MG63 (cell line): Measurements from ENCODE around the gene CES4A. TPM values are rescaled to one million over a fixed set of nuclear protein-coding genes. Genes with fewer than 3 reads are reported as not detected.
A peak's percentile ranks its signal among the peaks of the same experiment; 100 is the strongest.

Experiments used
- DNase-seq: peaks from one replicate; pipeline ENCODE4 v3.0.0-alpha.2; 2020
- H3K27me3 ChIP-seq: fragments of 250-450 bp; sonication (Bioruptor Pico); 2 replicates; pipeline ENCODE4 v1.5.1; 2020; ENCODE audit warnings: mild to moderate bottlenecking, moderate library complexity
- H3K36me3 ChIP-seq: fragments of 250-450 bp; sonication (Bioruptor Pico); 2 replicates; pipeline ENCODE4 v1.5.1; 2020; ENCODE audit warnings: mild to moderate bottlenecking, moderate library complexity
- H3K4me3 ChIP-seq: fragments of 250-450 bp; sonication (Bioruptor Pico); 2 replicates; pipeline ENCODE4 v1.5.1; 2020; ENCODE audit warnings: mild to moderate bottlenecking, moderate library complexity
- H3K9me3 ChIP-seq: fragments of 250-450 bp; sonication (Bioruptor Pico); 2 replicates; pipeline ENCODE4 v1.5.1; 2020; ENCODE audit warnings: mild to moderate bottlenecking, moderate library complexity
- total RNA-seq: library from RNA; depleted of rRNA; stranded (reverse); fragments of >200 nt; shearing (Covaris generic); gene quantifications from 2 replicates; pipeline ENCODE4 v1.2.3, GENCODE V29; 2014; ENCODE audit warnings: low replicate concordance

The CES4A gene
- total RNA-seq, 1 experiment from 2014 or later = 0.82 TPM

DNA sequence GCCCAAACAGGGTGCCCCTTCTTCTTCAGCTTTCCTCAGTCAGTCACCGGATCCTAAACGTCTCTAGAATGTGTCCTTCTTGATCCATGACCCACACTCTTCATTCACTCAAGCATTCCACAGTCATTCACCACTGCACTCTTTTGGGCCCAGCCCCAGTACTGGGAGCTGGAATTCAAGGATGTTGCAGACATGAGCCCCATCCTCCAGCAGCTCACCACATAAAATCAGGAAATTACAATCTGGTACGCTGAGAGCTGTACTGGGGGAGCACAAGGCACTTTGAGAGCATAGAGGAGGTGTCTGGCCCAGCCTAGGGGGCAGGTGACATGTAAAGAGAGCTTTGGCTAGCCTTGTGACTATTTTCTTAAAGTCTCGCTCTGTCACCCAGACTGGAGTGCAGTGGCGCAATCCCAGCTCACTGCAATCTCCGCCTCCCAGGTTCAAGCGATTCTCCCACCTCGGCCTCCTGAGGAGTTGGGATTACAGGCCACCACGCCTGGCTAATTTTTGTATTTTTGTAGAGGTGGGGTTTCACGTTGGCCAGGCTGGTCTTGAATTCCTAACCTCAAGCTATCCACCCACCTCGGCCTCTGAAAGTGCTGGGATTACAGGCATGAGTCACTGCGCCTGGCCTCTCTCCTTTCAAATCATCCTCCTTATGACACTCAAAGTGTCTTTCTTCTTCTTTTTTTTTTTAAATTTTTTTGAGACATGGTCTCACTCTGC, 18.7 kb downstream of the CES4A start:
- H3K27me3 ChIP-seq = no peaks in the 10 kb centered on the region
- no peak overlapping the region for H3K4me3 ChIP-seq
- H3K9me3 ChIP-seq = no peaks in the 10 kb centered on the region
- no peaks in the 10 kb centered on the region for H3K36me3 ChIP-seq
- no peak for DNase-seq

DNA sequence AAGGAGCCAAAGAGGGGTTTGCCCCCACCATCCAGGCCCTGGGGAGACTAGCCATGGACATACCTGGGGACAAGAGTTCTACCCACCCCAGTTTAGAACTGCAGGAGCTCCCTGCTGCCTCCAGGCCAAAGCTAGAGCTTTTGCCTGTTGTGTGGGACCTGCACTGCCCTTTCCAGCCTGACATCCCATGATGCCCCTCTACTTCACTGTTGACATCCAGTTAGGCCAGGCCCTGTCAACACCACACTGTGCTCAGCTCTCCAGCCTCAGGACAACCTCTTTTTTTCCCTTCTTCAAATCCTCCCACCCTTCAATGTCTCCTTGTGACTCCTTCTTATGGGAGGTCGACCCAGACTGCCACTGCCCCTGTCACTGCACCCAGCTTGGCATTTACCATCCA, 20.8 kb downstream of the CES4A start:
- Histone ChIP-seq H3K36me3 (no peaks in the 10 kb centered on the region), H3K27me3 (no peaks in the 10 kb centered on the region), H3K4me3 (no peak overlapping the region), H3K9me3 (no peaks in the 10 kb centered on the region)
- DNase-seq = no peak

DNA sequence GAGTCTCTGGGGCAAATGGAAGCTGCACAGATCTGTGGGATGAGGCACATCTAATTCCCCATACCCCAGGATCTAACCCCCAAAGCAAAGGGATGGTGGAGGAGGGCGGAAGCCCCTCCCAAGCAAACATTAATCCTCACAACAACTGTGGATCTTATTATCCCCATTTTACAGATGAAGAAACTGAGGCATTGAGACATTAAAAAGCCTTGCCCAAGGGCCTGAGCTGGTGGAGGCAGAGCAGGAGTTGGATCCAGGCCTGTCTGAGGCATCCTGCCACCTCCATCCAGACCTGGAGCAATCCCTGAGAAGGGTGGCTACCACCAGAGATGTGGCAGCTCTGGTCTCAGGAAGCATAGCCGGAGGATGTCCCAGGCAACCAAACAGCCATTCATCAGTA, 22.9 kb downstream of the CES4A start:
- Histone ChIP-seq H3K4me3 (no peak overlapping the region), H3K27me3 (no peaks in the 10 kb centered on the region), H3K36me3 (no peaks in the 10 kb centered on the region), H3K9me3 (no peaks in the 10 kb centered on the region)
- no peak for DNase-seq

DNA sequence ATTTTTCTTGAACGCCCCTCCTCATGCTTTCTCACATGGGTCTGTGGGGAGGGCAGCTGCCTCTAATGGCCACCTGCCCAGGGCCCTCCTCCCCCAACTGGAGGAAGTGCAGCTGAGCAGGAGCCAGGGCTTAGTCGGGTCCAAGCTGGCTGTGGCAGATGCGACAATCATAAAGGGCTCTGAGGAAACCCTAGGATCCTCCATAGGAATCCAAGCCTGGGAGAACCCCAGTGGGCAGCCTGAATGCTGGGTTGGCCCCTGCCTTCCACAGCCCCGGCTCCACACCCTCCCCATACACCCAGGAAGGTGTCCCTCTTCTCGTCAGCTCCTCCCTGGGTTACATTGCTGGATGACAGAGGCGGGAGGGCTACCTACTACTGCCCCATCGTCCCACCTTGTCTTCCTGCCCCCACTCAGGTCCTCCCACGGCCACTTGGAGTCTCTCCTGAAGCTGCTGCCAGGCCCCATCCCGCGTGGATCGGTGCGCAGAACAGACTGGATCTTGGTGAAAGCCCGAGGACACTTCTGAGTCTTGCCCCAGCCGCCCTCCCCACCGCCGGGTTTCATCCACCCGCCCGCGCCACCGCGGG, 24.9 kb downstream of the CES4A start:
- Histone ChIP-seq H3K9me3 (no peaks in the 10 kb centered on the region), H3K27me3 (no peaks in the 10 kb centered on the region), H3K36me3 (no peaks in the 10 kb centered on the region), H3K4me3 (no peak overlapping the region)
- no peak for DNase-seq

DNA sequence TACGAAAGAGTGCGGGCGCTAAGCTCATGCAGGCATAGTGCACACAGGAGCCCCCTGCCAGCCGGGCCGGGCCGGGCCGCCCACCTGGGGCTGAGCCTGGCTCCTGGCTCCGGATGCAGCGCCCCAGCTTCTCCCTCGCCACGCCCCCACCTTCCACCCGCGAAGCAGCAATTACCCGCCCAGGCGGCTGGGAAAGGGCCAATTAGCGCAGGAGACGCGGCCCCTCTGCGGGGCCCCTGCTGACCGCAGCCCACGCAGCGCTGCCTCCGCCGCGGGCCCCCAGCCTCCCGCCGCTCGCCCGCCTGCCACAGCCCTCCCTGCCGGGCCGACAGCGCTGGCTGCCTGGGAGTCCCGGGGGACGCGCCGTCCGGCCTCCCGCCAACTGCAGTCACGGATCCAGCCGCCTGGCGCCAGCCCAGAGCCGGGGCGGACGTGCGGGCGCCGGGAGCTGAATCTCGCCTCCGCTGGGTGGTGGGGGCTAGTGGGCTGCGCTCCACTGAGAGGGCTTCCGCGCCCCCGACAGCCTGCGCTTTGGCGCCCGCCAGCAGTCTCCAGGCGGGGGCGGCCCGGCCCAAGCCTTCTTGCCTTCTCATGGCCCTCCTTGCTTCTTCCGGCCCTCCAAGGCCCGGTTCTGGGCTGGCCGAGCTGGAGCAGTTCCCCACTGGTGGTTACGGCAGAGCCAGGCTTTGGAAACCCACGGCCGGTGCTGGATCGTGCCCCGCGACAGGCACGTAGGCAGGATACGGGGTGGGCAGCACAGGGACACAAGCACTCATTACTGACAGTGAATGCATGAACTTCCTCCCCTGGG, 25.6 kb downstream of the CES4A start:
- no peaks in the 10 kb centered on the region for H3K27me3 ChIP-seq
- H3K36me3 ChIP-seq = no peaks in the 10 kb centered on the region
- peak; percentile 63 for DNase-seq
- H3K4me3 ChIP-seq = no peak overlapping the region; the same call in 1 of the 2 replicates
- H3K9me3 ChIP-seq = no peaks in the 10 kb centered on the region

DNA sequence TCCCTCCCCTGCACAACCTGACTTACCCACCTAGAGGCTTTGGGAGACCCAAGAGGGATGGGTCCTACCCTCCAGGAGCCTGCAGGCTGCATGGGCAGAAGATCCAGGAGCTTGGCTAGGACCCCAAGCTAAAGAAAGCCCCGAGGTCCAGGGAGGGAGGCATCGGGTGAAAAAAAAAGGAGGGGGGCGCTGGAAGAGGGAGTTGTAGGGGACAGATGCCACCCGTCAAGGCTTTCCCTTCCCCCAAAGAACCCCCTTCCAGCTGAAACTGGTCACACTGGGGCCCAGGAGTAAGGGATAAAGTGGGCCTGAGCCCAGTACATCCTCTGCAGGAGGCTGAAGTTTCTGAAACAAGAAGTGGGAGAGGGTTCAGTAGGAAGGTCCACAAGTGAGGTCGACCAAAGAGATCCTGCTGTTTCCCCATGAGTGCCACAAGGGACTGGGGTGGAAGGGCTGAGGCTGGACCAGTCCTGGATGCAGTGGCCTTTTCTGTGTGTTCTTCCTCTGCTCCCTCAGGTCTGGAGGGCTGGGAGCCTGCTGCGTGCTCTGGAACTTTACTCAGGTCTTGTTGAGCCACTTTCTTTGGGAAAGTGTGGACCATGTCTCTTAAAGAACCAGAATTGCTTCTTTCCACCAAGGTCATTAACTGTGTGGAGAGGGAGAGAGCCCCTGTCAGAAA, 26.4 kb downstream of the CES4A start:
- no peak overlapping the region for H3K4me3 ChIP-seq

DNA sequence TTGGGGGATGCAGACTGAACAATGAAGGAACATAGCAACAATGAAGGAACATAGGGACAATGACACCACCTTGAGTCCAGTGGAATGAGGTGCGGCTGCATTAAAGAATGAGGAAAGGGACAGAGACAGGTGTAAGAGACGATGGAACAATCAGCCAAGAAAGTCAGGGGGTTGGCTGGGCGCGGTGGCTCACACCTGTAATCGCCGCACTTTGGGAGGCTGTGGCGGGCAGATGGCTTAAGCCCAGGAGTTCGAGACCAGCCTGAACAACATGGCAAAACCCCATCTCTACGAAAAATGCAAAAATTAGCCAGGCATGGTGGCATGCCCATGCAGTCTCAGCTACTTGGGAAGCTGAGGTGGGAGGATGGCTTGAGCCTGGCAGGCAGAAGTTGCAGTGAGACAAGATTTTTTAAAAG, 26.9 kb downstream of the CES4A start:
- Histone ChIP-seq H3K36me3 (no peaks in the 10 kb centered on the region), H3K4me3 (no peak overlapping the region), H3K9me3 (no peaks in the 10 kb centered on the region), H3K27me3 (no peaks in the 10 kb centered on the region)
- DNase-seq = no peak

More for the DNA sequence above, 26.4 kb downstream of the CES4A start:
- no peaks in the 10 kb centered on the region for H3K36me3 ChIP-seq
- no peaks in the 10 kb centered on the region for H3K27me3 ChIP-seq
- H3K9me3 ChIP-seq = no peaks in the 10 kb centered on the region
- DNase-seq = no peak

DNA sequence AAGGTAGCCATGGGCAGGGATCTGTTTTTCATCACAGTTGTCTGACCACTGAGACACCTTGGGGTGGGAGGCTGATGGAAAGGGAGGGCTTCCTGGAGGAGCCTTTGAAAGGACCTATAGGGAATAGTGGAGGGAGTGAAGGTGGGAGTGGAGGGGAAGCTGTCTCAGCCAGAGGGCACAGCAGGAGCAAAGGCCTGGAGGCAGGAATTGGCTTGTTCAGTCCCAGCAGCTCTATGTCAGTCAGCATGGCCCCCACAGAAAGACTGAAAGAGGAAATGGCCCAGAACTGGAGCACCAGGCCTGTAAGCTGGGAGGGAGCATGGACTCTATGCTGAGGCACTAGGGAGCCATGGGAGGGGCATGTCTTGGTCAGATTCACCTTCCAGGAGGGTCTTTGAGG, 27.8 kb downstream of the CES4A start:
- DNase-seq = no peak
- H3K36me3 ChIP-seq = no peaks in the 10 kb centered on the region
- no peak overlapping the region for H3K4me3 ChIP-seq
- no peaks in the 10 kb centered on the region for H3K9me3 ChIP-seq
- no peaks in the 10 kb centered on the region for H3K27me3 ChIP-seq

DNA sequence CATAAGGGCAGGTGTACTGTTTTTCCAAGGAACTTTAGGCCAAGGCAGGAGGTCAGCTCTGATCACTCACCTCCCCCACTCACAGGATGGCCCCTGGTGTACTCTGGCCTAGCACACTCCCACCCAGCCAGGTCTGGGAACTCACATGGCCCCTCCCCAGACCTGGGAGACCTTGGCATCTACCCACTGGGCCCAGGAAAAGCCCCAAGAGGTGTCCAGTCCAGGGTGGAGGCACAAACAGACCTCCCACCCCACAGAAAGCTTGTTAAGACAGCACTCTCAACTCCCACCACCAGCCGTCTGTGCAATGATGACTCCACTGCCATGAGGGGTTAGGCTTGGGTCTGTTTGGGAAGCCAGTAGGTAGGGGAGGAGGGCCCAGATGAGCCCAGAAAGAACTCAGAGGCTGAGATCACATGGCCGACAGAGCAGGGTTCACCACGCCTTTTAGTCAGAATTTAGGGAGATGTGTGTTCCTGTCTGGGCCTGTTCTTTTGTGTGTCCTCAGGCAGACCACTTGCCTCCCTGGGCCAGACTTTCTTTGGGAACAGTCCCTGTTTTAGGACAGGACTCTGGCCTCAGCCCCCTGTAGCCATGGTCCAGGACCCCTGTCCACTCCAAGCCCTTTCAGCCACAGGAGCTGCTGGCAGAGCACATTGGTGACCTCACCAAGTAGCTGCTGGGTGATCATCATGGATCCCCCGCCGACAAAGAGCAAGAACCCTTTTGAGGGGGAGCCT, 28.5 kb downstream of the CES4A start:
- Histone ChIP-seq H3K9me3 (no peaks in the 10 kb centered on the region), H3K27me3 (no peaks in the 10 kb centered on the region), H3K36me3 (no peaks in the 10 kb centered on the region), H3K4me3 (no peak overlapping the region)
- no peak for DNase-seq

DNA sequence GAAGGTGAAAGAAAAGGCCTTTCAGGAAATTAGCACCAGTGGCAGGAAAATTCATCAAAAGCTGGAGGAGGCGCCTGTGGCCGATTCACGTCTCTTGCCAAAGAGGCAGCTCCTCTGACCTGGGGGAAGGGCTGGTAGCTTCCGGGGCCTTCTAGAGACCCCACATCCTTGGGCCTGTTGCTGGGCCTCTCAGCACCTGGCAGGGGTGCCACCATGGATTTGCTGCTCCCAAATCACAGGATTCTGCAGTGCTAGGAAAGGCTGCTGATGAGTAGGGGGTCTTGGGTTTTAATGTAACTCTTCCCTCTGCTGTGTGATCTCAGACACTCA, 29.0 kb downstream of the CES4A start:
- DNase-seq = no peak
- Histone ChIP-seq H3K4me3 (no peak overlapping the region), H3K27me3 (no peaks in the 10 kb centered on the region), H3K9me3 (no peaks in the 10 kb centered on the region), H3K36me3 (no peaks in the 10 kb centered on the region)

DNA sequence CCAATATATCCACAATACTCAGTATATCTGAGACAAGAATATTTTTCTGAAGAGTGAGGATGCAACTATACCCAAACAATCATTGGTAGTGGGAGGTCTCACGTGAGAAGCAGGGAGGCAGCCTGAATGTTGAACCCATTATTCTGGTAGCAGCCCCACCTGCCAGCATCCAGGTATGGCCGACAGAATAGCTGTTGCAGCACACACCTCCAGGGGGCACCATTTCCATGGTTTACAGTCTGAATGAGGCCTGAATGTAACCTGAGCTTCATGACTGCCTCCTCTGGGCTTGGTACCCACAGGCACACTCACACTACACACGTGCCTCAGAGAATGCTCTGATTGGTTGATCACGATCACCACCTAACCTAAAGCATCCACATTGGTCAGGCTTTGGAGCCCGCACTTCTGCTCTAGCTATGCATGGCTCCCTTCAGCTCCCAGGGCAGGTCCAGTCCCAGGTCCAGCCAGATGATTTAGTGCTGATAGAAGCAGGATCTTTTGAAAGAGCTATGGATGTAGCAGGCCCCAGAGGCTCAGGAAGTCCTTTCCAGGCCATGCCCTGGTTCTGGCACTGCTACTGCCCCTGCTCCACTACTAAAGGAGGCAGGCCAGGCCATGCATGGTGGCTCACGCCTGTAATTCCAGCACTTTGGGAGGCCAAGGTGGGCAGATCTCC, 29.6 kb downstream of the CES4A start:
- Histone ChIP-seq H3K36me3 (no peaks in the 10 kb centered on the region), H3K27me3 (no peaks in the 10 kb centered on the region), H3K9me3 (no peaks in the 10 kb centered on the region), H3K4me3 (no peak overlapping the region)
- peak; percentile 75 for DNase-seq

DNA sequence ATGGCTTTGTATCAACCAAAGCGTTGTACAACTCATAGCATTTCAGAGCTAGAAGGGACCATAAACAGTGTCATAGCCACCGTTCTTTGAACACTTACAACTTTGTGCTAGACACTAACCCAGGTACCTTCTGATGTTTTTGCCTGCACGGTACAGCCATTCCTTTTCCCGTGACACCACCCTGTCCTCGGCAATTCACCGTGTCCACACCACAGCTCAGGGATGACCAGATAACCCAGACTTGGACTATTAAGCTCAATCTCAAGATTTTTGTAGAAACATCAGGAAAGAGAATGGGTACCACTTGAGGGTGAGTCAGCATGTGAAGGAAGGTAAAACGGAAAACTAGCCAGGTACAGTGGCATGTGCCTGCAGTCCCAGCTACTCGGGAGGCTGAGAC, 30.8 kb downstream of the CES4A start:
- H3K4me3 ChIP-seq = no peak overlapping the region
- H3K27me3 ChIP-seq = no peaks in the 10 kb centered on the region
- no peak for DNase-seq
- H3K9me3 ChIP-seq = no peaks in the 10 kb centered on the region
- no peaks in the 10 kb centered on the region for H3K36me3 ChIP-seq

DNA sequence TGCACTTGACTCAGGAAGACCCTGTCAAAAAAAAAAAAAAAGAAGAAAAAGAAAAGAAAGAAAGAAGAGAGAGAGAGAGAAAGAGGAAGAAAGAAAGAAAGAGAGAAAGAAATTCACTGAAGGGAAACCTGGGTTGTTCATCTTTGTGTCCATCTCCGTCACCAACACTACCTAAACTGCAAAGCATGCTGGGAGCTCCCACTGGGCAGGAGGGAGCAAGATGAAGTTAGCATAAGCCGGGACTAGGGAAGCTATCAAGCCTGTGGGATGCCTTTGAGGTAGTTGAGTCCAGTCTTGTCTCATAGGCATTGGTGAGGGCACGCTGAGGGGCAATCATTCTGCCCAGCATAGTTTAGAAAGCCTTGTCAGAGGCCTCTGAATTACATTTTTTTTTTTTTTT, 32.9 kb downstream of the CES4A start:
- Histone ChIP-seq H3K9me3 (no peaks in the 10 kb centered on the region), H3K27me3 (no peaks in the 10 kb centered on the region), H3K4me3 (no peak overlapping the region), H3K36me3 (no peaks in the 10 kb centered on the region)
- no peak for DNase-seq

DNA sequence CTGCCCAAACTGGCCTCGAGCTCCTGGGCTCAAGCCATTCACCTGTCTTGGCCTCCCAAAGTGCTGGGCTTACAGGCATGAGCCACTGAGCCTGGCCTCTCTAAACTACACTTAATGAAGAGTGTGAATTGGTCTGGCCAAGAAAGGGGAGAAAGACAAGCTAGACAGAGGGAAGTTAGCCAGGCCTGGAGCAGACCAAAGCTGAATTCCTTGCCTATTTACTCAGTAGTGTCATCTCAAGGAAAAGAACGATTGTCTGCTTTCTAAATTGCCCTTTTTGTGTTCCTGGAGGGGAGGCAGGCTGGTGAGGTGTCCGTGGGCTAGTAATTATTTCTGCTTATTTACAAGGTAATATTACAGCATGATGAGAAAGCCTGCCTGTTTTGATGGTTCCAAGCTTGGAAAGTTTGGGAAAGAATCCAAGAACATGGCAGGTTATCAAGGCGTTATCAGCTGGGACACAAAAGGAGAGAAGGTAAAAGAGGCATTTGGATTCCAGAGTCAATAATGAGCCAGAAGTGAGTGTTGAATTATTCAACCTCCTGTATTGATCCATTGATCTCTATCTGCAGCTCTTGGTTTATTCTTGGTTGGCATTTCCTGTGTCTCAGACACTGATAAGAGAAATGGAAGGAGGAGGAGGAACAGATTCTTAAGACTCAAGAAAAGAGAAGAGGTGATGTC, 34.3 kb downstream of the CES4A start:
- DNase-seq = no peak
- no peaks in the 10 kb centered on the region for H3K27me3 ChIP-seq
- H3K36me3 ChIP-seq = no peaks in the 10 kb centered on the region
- no peak overlapping the region for H3K4me3 ChIP-seq
- H3K9me3 ChIP-seq = no peaks in the 10 kb centered on the region

DNA sequence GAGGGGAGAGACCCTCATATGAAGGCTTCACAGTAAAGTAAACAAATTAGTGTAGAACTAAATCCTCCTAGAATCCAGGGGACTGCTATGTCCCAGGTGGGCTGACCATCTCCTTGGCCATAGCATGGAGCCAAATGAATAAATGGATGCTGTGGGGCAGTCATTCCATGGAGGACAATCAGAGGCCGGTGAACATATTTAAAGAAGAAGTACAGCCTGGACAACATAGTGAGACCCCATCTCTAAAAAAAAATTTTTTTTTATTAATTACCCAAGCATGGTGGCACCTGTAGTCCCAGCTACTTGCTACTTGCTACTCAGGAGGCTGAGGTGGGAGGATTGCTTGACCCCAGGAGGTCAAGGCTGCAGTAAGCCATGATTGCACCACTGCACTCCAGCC, 35.3 kb downstream of the CES4A start:
- H3K9me3 ChIP-seq = no peaks in the 10 kb centered on the region
- no peak overlapping the region for H3K4me3 ChIP-seq
- no peak for DNase-seq
- H3K36me3 ChIP-seq = no peaks in the 10 kb centered on the region
- H3K27me3 ChIP-seq = no peaks in the 10 kb centered on the region
